ENCODE data around the gene OSBPL2.

GRCh38 chr20:62258499-62259293 is 20.4 kb downstream of the OSBPL2 start:
- TF ChIP-seq CTCF (IDR thresholded peaks at IDR 0.05) (no peak), POLR2A (IDR thresholded peaks at IDR 0.05) (no peak)

Measured in testis (tissue), 2 donors.